Stimulated activated CD8-positive, alpha-beta memory T cell treated with anti-CD3 and anti-CD28 coated beads, Interleukin-4, amount 100 ng/mL, for 4 hours (primary cell): Measurements from ENCODE around the gene OLFML1.

Experiments used
- DNase-seq, 2 donors: peaks; one replicate each; pipeline ENCODE4 v3.0.0-alpha.2; 2020; ENCODE audit warnings: low read depth in 2 of 2, low spot score in 1 of 2

OLFML1 gene

DNA sequence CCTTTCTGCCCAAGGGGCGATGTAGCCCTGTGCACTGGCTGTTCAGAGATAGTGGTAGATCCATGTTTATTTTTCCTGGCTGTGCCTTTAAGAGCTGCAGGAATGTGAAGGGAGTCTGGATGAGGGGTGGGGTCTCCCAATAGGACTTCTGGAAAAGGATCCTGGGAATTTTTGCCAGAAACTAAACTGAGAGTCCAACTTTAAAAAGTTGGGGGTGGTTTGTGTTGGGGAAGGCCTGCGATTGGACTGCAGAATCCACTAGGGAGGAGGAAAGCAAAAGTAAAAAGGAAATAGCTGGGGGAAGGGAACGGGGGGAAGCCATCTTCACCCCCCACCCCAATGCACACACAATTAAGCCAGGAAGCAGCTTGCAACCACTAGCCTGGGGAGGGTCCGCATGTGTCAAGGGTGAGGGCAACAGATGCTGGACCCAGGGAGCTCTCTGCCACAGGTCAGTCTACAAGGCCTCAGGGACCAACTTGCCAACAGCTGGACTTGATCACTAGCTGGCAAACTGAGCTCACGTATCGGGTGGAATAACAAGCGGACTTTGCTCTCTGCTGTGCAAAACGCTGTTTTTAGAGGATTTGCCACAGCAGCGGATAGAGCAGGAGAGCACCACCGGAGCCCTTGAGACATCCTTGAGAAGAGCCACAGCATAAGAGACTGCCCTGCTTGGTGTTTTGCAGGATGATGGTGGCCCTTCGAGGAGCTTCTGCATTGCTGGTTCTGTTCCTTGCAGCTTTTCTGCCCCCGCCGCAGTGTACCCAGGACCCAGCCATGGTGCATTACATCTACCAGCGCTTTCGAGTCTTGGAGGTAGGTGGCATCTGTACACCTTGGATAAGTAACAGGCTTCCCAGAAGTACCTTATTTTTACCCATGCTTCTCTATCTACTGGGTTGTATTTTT is at the start of gene OLFML1:
Gene OLFML1, plus strand, starts transcription at position 321 of the 912 bp plus-strand sequence. Its CDS starts 370 bp downstream, at position 691.
- DNase-seq: no peak

GRCh38 chr11:7436146-7436545 is 49.2 kb upstream of the OLFML1 start:
- no peak for DNase-seq

DNA sequence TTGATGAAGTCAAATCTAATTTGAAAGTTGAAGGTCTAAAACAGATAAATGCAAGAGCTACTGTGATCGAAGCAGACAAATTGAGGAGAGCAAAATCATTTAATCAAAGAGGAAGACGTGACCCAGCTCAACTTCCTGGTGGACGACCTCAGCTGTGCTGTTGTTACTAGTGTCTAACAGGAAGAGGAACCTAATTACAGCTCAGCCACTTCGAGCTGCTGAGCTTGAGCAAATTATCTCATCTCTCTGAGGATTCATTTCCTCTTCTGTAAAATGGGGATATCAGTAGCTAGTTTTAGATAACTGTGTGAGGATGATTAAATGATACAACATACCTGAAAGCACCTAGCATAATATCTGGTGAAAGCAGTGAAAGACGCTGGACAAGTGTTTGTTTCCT is 48.6 kb upstream of the OLFML1 start:
- no peak for DNase-seq

DNA sequence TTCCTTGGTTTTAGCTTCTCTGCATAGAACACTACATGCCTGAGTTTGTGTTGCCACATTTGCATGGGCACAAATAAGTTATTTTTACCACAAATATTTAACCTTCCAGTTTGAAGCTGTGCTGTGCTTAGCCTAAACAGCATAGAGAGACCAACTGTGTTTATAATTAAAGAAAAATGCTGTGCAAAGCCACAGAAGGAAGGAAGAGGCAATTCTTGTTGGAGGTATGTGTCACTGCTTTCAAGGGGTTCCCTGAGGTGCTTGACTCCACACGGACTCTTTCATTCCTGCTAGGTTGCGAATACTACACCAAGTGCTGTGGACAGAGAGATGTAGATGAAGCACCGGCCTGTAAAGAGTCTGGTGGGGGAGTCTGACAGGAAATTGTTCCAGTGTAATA is 47.6 kb upstream of the OLFML1 start:
- no peak for DNase-seq

GRCh38 chr11:7439746-7440320 is 45.5 kb upstream of the OLFML1 start:
- no peak for DNase-seq

DNA sequence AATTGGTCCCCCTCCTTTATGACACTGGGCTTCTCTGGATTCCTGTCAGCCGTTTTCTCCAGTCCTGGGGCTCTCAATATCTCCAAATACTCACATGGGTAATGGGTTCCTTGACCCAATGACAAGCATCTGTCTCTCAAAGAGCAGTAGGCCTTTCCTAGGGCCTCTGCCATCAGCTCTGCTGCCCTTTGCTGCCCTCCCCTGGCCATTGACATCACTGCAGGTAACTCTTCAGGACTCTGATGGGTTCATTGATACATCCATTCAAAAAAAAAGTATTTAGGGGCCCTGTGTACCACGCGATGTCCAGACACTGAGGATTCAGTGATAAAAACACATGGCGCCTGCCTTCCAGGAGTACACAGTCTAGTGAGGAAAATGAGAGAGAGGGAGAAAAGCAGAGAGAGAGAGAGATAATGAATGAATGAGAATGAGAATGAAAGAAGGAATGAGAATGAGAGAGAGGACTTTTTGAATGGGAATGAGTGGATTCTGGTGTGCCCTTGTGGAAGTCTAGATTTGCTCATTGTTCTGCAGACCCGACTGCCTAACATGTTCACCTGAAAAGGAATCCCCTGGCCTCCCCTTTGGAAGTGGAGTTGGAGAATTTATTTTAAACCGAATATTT is 42.6 kb upstream of the OLFML1 start:
- DNase-seq: peak; percentile 13 to 42

DNA sequence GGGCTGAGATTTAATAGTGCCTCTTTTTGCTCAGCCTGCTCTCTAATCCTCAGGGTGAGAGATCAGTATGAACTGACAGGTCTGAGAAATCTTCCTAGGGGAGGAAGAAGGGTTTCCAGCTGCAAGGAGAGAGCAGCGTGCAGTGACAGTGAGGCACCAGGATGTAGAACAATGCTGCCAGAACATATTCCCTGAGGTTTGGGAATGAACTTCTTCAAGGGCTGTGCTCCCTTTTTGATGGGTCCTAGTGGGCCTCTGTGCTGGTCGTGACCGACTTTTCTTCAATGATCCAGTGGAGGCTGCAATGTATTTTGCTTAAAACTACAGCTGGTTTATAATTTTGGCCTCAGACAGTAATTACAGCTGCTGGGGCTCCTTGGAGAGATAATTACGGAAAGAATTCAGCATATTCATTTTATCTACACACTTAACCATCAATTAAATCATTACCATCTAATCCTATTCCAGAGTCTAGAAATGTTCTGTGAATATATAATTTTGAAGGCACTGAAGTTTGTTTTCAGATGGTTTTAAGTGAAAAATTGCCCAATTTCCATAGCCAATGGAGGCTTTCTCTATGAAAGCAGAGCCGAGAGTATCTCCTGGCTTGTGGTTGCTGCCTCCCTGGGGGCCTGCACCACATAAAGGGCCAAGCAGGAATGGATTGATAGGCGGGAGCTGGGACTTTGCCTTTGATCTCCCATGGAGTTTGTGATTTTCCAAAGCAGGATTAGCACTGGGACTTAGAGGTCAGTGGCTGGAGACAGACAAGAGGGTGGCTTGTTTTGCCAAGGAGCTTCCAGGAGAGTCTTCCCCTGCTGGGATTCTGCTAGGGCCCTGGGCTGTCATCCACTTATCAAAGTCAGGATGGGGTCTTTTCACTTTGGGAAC is 41.0 kb upstream of the OLFML1 start:
- no peak for DNase-seq

- no peak for DNase-seq
These were observed 39.7 kb upstream of the OLFML1 start for GRCh38 chr11:7445564-7445963.

DNA sequence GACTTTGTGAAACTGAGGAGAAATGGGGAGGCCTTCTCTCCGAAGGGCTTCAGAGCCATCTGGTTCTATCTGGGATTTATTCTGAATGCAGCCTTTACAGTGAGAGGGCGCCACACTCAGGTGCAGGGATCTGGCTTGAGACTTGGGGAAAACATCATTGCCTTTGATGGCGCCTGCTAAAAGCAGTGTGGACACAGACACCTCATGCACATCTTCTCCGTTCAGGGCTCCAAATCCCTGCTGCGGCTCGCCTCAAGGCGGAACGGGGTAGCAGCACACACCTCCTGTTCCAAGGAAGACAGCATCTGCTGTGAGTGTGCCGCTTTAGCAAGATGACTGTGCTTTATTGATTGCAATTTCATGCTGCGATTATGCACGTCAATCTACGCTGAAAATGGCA is 37.1 kb upstream of the OLFML1 start:
- DNase-seq: no peak

DNA sequence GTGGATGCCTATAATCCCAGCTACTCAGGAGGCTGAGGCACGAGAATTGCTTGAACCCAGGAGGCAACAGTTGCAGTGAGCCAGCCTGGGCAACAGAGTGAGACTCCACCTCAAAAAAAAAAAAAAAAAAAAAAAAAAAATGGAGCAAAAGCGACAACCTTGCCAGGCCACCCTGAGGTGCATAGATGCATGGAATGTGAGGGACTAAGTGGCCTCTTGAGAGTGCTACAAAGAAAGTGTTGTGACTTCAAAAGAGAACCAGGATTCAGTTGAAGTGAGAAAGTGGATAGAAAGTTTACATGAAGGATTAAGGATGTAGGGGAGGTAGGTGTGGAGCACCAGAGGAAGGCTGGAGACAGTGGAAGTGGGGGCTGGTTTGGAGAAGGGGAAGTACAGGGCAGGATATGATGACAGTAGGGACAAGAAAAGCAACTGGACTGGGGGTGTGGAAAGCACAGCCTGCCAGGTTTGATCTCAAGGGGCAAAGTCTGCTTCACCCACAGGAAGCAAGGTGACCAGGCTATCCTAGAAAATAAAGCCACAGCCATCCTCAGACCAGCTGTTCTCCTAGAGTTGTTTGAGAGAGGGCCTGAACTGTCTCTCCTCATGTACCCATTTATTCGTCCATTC is 36.0 kb upstream of the OLFML1 start:
- no peak for DNase-seq

DNA sequence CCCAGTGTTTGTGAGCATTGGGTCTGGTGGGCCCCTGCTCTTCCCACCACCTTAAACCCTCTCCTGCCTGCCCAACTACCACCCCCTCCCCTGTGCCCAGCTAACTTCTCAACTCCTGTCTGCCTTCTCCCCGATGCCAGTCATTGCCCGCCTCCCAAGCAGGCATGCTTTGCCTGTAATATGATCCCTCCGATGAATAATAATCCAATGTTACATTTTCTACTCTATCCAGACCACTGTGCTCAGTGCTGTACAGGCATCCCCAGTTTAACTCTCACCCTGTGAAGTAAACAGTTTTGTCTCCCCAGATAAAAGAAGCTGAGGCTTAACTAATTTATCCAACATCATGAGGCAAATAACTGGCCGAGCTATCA is 35.5 kb upstream of the OLFML1 start:
- DNase-seq: no peak

GRCh38 chr11:7450836-7451235 is 34.5 kb upstream of the OLFML1 start:
- DNase-seq: no peak

DNA sequence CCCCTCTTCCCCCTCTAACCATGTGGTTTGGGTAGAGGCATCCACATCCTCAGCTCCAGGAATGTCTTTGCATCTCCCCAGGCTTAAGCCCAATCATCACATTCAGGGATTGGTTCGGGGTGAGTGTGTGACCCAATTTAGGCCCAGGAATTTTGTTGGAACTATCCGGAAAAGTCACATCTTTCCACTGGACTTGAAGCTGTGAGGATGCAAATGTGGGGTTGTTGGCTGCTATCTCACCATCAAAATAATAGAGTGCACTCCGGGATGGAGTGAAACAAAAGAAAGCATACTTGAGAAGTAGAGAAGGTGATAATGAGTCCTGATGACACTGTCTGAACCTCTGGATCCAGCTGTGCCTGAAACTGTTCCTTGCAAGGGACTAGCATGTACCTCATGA is 33.8 kb upstream of the OLFML1 start:
- DNase-seq: no peak

DNA sequence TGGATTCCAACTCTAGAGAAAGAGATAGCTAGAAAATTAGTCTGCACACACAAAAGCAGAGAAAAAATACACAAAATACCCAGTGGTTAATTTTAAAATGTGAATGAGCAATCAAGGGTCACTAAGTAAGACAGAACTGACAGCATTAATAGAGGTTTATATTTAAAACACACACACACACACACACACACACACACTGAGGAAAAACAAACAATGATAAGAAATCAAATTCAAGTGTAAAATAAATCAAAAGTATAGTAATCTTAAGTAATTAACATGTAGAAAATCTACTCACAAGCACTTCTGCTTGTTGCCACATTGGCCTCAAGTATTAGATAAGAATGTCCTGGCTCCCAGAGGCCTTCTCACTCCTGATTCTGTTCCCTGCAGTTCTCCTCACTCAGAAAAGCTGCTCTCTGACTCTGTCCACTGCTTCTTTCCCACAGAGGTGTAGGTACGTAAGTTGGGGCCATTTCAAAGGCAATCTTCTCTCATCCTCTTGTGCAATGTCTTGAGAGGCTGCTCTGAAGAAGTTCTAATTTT is 33.3 kb upstream of the OLFML1 start:
- DNase-seq: no peak

- DNase-seq: no peak
These were observed 30.5 kb upstream of the OLFML1 start for GRCh38 chr11:7454854-7455253.

- DNase-seq: no peak
These were observed 28.1 kb upstream of the OLFML1 start for GRCh38 chr11:7457211-7457610.

DNA sequence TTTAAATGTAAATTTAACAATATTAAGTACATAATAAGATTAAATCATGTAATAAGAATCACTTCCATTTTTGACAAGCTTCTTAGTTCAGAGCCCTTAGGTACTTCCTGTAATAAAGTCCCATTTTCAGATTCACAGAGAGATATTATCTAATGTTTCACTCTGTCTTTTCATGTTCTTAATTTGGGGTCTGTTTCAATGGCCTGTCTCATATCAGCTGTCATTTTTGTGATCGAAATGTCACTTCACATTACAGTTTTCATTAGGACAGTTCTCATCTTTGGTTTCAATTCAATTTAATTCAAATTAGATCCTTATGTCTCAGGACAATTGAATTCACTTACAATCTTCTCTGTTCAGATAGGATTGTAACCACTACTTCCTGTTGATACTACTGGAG is 22.6 kb upstream of the OLFML1 start:
- no peak for DNase-seq

DNA sequence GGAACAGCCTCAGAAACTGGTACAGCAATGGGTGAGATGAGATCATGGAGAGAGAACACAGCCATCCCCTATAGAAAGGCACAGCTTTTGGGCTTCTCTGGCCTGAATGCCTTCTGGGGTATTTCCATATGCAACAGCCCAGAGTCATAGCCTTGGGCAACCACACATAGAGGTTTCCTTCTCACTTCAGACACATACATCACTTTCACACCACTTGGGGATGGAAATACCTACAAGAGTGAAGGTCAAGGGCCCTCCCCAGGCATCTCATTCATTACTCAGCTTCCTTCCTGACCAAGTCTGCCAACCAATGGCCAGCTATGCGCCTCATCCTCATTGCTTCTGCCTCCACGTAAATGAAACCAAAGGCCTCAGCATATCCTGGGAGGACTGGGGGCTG is 17.7 kb upstream of the OLFML1 start:
- DNase-seq: no peak

GRCh38 chr11:7469351-7469865 is 15.9 kb upstream of the OLFML1 start:
- DNase-seq: no peak

DNA sequence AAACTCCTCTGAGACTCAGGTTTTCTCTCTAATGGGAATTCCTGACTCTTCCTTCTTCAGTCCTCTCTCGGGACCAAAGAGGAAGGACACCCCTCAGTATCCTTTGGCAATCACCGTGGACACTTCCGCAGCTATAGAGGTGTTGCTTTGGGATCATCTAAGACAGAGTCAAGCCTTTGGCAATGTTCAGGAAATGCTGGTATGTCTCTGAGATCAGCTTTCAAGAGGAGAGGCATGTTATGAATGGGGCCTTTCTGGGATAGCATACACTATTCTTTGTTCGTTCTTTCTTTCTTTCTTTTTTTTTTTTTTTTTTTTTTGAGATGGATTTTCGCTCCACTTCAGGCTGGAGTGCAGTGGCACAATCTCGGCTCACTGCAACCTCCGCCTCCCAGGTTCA is 14.2 kb upstream of the OLFML1 start:
- no peak for DNase-seq
